Measurements from ENCODE around the gene KRABD2.

- TF ChIP-seq CTCF (IDR thresholded peaks at IDR 0.05) = no peak
- no peak for TF ChIP-seq EP300 (IDR thresholded peaks at IDR 0.05; ENCODE audit: low read depth)
- TF ChIP-seq POLR2A (IDR thresholded peaks at IDR 0.05) = no peak
- no peak for TF ChIP-seq POLR2AphosphoS5 (IDR thresholded peaks at IDR 0.05)
These were observed 15.8 kb downstream of the KRABD2 start for GRCh38 chr17:8360751-8361150.
